Raji (cell line): ENCODE results near the gene SLC25A33.

ENCODE experiments used
- POLR2A ChIP-seq: IDR thresholded peaks from 2 replicates; pipeline ENCODE4 v1.6.1; 2011; ENCODE audit warnings: low read depth, low read length, control low read depth; ENCODE audit not compliant: insufficient read depth

Gene SLC25A33

GRCh38 chr1:9539165-9539828, at the start of gene SLC25A33:
Gene SLC25A33 (plus strand): TSS chr1:9539465. CDS start chr1:9539692, 227 bp downstream.
- peak; percentile 91 for TF ChIP-seq POLR2A

- no peak for TF ChIP-seq POLR2A
Measured at GRCh38 chr1:9490605-9491339, 48.5 kb upstream of the SLC25A33 start.

- no peak for TF ChIP-seq POLR2A
Measured at GRCh38 chr1:9493326-9493725, 45.9 kb upstream of the SLC25A33 start.

GRCh38 chr1:9494936-9495758, 44.1 kb upstream of the SLC25A33 start:
- peak; percentile 47 for TF ChIP-seq POLR2A

- no peak for TF ChIP-seq POLR2A
Measured at GRCh38 chr1:9495854-9496374, 43.4 kb upstream of the SLC25A33 start.

GRCh38 chr1:9500756-9501754, 38.2 kb upstream of the SLC25A33 start:
- no peak for TF ChIP-seq POLR2A

- TF ChIP-seq POLR2A = no peak
Measured at GRCh38 chr1:9503001-9503675, 36.1 kb upstream of the SLC25A33 start.

- no peak for TF ChIP-seq POLR2A
Measured at GRCh38 chr1:9505143-9505542, 34.1 kb upstream of the SLC25A33 start.

GRCh38 chr1:9506901-9507300, 32.4 kb upstream of the SLC25A33 start:
- TF ChIP-seq POLR2A = no peak

- TF ChIP-seq POLR2A = no peak
Measured at GRCh38 chr1:9510130-9510529, 29.1 kb upstream of the SLC25A33 start.

GRCh38 chr1:9518454-9518998, 20.7 kb upstream of the SLC25A33 start:
- TF ChIP-seq POLR2A = no peak

GRCh38 chr1:9520411-9520810, 18.9 kb upstream of the SLC25A33 start:
- TF ChIP-seq POLR2A = no peak

GRCh38 chr1:9529190-9529589, 10.1 kb upstream of the SLC25A33 start:
- TF ChIP-seq POLR2A = no peak
